Stimulated activated CD8-positive, alpha-beta memory T cell treated with anti-CD3 and anti-CD28 coated beads, Interleukin-7, amount 100 ng/mL, for 1 hour (primary cell): Measurements from ENCODE around the gene DNAH8.

Experiments used
- DNase-seq, 2 donors: peaks; one replicate each; pipeline ENCODE4 v3.0.0-alpha.2; 2020; ENCODE audit warnings: low read depth in 2 of 2

The DNAH8 gene

GRCh38 chr6:39051399-39052122 lies 336.4 kb downstream of the DNAH8 start:
- no peak for DNase-seq

- DNase-seq, result no peak
Observed at GRCh38 chr6:39053016-39053624, 338.0 kb downstream of the DNAH8 start.

GRCh38 chr6:39053854-39054576 lies 338.9 kb downstream of the DNAH8 start:
- DNase-seq, result no peak

- DNase-seq, result no peak
Observed at GRCh38 chr6:39054577-39055142, 339.5 kb downstream of the DNAH8 start.

DNA sequence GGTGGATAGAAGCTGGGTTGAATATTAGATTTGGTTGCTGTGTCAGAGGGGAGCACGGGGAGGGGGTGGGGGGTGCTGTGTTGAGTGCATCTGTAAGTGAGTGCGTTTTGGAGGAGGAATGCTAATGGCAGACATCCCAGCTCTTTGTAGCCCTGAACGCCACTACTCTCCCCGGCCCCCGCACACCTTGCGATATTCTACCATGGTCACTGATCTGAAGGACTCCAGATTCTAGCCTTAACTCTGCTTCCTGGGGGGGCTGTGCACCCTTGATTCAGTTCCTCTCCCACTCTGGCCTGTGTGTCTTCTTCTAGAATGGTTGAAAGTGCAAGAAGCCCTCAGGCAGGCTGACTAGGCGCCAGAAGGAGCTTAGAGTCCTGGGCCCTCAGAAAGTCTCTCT lies 340.6 kb downstream of the DNAH8 start:
- DNase-seq, result no peak

GRCh38 chr6:39056191-39056590 lies 341.1 kb downstream of the DNAH8 start:
- DNase-seq, result no peak

DNA sequence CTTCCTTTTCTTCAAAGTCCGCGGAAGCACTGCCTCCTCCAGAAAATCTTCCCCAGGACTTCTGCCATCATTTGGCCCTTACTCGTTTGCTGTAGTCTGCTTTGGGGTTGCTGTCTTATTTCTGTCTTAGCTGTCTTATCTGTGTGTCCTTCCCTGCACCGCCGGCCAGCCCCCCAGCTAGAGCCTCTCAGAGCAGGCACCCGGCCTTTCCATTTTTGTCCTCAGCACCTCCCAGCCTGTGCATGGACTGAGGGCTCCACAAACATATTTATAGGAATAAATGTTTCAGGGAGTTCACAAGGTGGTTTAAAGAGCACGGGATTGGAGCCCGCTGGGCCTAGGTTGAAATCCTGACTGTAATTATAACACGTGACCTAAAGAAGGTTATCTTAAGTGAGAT lies 341.6 kb downstream of the DNAH8 start:
- DNase-seq, result no peak

- no peak for DNase-seq
Observed at GRCh38 chr6:39057251-39058155, 342.4 kb downstream of the DNAH8 start.

DNA sequence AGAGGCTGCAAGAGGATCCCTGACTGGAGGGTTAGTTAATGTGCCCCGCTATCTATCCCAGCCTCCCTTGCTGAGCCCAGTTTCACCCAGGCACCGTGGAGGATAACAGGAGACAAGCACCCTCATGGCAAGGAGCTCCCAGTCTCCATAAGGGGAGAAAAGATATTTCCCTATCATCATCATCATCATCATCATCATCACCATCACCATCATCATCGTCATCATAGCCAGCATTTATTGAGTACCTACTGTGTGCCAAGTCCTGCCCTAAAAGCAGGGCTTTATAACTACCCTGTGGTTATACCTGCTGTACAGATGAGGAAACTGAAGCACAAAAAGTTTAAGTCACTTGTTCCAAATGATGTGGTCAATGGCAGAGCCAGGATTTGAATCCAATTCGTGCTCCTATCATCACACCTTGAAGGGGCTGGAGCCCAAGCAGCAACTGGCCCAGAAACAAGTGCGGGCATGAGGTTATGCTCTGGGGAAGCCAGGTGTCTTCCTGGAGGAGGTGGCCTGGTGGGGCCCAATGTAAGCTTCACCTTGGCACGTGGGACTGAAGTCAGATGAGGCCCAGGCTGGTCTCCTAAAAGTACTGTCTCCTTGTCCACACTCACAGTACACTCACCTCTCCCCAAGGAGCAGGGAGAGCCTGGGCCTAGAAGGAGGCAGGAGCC lies 343.5 kb downstream of the DNAH8 start:
- DNase-seq, result no peak

- no peak for DNase-seq
Observed at GRCh38 chr6:39059496-39060310, 344.6 kb downstream of the DNAH8 start.

DNA sequence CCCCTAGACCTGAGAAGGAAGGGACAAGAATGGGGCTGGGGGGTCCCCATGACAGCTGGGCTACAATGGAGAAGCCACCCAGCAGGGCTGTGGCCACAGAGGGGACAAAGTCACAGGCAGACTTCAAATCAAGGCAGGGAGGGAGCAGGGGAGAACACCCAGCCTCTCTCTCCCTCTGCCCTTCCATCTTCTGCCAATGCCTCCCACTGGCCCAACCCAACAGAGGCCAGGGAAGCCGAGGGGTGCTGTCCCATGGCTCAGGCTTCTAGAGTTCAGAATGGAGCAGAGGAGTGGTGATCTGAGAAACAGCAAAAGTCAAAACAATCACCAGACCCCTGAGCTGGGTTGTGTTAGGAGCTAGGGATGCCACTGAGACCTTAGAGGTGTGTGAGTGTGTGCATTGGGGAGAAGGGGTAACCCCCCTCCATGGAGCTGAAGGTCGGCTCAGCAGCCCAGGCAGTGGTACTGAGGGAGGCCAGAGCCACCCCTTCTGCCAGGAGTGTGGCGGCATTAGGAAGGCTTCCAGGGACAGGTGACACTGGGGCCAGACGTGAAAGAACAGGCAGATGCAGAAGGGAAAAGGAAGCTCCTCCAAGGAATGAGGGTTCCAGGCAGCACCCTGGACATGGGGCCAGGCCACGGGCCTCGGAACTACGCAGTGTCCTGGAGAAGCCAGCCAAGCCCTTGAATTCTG lies 345.5 kb downstream of the DNAH8 start:
- no peak for DNase-seq

DNA sequence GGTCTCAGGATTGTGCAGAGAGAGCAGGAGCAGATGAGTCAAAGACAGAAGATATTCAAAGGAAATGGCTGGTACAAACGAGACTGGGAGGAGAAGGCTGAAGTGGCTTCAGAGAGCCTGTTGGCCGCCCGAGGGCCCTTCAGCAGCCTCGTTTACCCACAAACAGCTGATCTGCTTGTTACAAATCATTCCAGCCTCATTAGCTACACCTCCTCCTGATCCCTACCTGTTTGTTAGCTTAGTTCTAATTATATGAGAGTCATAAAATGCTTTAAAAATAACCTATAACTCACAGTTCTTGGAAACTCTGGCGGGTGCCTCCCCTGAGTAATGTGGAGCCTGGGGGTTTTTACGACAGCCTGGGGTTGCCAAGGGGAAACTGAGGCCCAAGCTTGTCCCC lies 346.1 kb downstream of the DNAH8 start:
- DNase-seq, result no peak

DNA sequence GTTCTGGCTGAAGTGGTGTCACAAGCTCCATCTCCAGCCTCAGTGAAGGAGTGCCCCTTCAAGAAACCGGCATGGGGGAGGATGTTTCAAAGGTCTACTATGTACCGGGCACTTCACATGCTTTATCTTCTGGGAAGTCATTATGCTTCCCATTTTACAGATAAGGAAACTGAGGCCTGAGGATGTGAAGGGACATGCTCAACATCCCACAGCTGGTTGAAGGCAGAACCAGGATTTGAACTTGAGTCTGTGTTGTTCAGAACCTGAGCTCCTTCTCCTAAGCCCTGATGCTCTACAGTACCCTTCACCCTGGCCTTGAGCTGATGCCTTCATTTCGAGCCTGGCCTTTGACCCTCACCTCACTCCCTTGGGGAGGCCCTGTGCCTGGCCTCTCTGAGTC lies 346.5 kb downstream of the DNAH8 start:
- DNase-seq, result no peak

GRCh38 chr6:39062014-39062740 lies 347.1 kb downstream of the DNAH8 start:
- no peak for DNase-seq

DNA sequence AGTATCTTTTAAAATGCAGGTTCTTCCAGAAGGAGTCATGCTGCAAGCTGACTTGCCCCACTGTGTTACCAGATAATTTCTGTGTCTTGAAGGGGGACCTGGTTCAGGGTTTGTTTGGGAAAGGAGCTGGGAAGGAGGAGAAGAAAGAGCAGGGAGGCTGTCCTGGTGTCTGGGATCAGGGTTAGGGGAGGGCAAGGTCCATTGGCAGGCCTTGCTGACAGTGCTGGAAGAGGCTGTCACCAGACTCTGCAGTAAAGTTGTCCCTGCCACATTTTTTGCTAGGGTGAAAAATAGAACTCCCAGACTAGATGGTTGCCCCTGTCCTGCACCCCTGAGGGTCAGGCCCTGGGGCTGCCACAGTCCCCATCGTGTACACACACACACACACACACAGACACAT lies 348.4 kb downstream of the DNAH8 start:
- no peak for DNase-seq

- no peak for DNase-seq
Observed at GRCh38 chr6:39065561-39065960, 350.4 kb downstream of the DNAH8 start.

DNA sequence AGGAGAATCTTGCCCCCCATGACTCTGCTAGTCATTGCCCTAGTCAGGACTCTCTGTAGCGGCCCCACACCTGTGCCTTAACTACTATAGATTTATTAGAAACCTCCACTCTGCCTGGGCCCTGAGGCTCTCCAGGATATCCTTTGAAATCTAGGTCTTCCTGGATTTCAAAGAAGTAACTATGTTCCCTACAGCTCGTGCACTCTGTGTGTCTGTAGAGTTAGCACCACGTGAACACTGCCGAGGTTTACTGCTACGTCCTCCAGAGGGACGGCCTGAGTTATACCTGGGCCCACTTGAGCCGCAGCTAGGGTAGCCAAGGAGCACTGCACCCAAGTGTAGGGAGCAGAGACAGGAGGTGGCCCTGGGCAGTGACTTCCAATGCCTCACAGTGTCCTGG lies 353.3 kb downstream of the DNAH8 start:
- DNase-seq, result no peak

DNA sequence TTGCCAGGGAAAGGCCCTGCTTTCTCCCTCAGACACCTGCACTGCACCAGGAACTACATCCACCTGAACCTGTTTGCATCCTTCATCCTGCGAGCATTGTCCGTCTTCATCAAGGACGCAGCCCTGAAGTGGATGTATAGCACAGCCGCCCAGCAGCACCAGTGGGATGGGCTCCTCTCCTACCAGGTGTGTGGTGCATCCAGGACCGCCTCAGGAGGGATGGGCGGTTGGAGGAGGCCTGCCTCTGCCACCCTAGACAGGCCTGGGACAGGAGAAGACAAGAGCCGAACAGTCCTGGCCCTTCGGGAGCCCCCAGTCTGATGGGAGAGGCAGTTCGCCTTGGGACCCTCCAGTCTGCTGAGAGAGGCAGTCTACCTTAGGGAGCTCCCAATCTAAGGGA lies 357.7 kb downstream of the DNAH8 start:
- DNase-seq, result no peak
